Upper lobe of left lung (tissue), 6 donors: ENCODE data around the gene NELFCD. TPM values are rescaled to one million over a fixed set of nuclear protein-coding genes. Genes with fewer than 3 reads are reported as not detected.

Experiments used
- ATAC-seq, 2 donors: fragments of 200-7000 bp; cut with Tn5 transposase; one replicate each; pipeline ENCODE4 v1.9.1; 2022; ENCODE audit warnings: mild to moderate bottlenecking in 2 of 2, moderate library complexity in 2 of 2; ENCODE audit not compliant: low FRiP score in 2 of 2
- DNase-seq, 2 donors: peaks; one replicate each; pipeline ENCODE4 v3.0.0-alpha.2; 2019 to 2020
- H3K27ac ChIP-seq, 4 donors: fragments of 200-600 bp; sonication (generic); one replicate each; pipeline ENCODE4 v1.5.1; 2016 to 2019
- H3K27me3 ChIP-seq, 4 donors: fragments of 200-600 bp; sonication (generic); one replicate each; pipeline ENCODE4 v1.5.1; 2017 to 2019
- H3K36me3 ChIP-seq, 4 donors: fragments of 200-600 bp; sonication (generic); one replicate each; pipeline ENCODE4 v1.5.1; 2016 to 2019
- H3K4me1 ChIP-seq, 4 donors: fragments of 200-600 bp; sonication (generic); one replicate each; pipeline ENCODE4 v1.5.1; 2018 to 2019
- H3K4me3 ChIP-seq, 4 donors: fragments of 200-600 bp; sonication (generic); one replicate each; pipeline ENCODE4 v1.5.1; 2017 to 2019; ENCODE audit warnings: mild to moderate bottlenecking in 2 of 4, moderate library complexity in 1 of 4
- H3K9me3 ChIP-seq, 4 donors: fragments of 200-600 bp; sonication (generic); one replicate each; pipeline ENCODE4 v1.5.1; 2018 to 2019
- CTCF ChIP-seq, 6 experiments: fragments of 450-650 bp in 4 of 6; fragments of 200-600 bp in 2 of 6; sonication (generic) in 2 of 6; IDR thresholded peaks; one replicate each; pipeline ENCODE4 v1.5.1; 2016 to 2019; ENCODE audit warnings: antibody characterized with exemption in 6 of 6
- EP300 ChIP-seq, 4 donors: sonication (generic); formaldehyde crosslinking; IDR thresholded peaks; one replicate each; pipeline ENCODE4 v1.5.1; 2017; ENCODE audit warnings: antibody characterized with exemption in 4 of 4, control low read depth in 2 of 4
- POLR2A ChIP-seq, 4 donors: fragments of 450-650 bp; IDR thresholded peaks; one replicate each; pipeline ENCODE4 v1.5.1; 2016 to 2017; ENCODE audit warnings: antibody characterized with exemption in 4 of 4, mild to moderate bottlenecking in 2 of 4
- POLR2AphosphoS5 ChIP-seq, 2 donors: sonication (generic); formaldehyde crosslinking; IDR thresholded peaks; one replicate each; pipeline ENCODE4 v1.5.1; 2017; ENCODE audit warnings: antibody characterized with exemption in 2 of 2
- WGBS, 2 donors: methylation state at CpG; one replicate each; pipeline ENCODE4 v1.1.5; 2017 to 2018; 5-methylcytosine and 5-hydroxymethylcytosine counted together
- total RNA-seq, 6 donors: library from RNA; depleted of rRNA in 4 of 6; stranded (reverse); fragments of >200 nt in 4 of 6; gene quantifications; one replicate each; pipeline versions ENCODE4 v1.1.0 to v1.2.1, GENCODE V29; 2016 to 2021
- donor health status: DM: no; HTN: no; CAD: no; lungs with moderate emphysema.
- donor health status: DM: no; HTN: yes; CAD: no; lungs with severe emphysema.

NELFCD gene
- total RNA-seq, 6 donors from 2014 or later: 42.3 to 99.5 (median 48.7) TPM

GRCh38 chr20:58985656-58986055 lies 4.6 kb downstream of the NELFCD start:
- DNase-seq (no peak), ATAC-seq (peak in 1 of 2 donors; percentile 72)
- Histone ChIP-seq H3K4me3 (no peak overlapping the region), H3K27me3 (no peaks in the 10 kb centered on the region), H3K4me1 (peaks cover 23 to 29% (median 25%) of the 10 kb centered on the region in 4 donors), H3K9me3 (no peaks in the 10 kb centered on the region), H3K36me3 (peaks cover 18 to 50% (median 40%) of the 10 kb centered on the region in 4 donors), H3K27ac (no peak overlapping the region)
- TF ChIP-seq CTCF (IDR thresholded peaks at IDR 0.05) (no peak), EP300 (IDR thresholded peaks at IDR 0.05) (no peak), POLR2A (IDR thresholded peaks at IDR 0.05) (no peak), POLR2AphosphoS5 (IDR thresholded peaks at IDR 0.05) (no peak)
- 67 to 68% methylated on average over 5 of the region's 5 CpGs for WGBS, 2 donors

- no peak overlapping the region for H3K27ac ChIP-seq
- peaks cover 21 to 58% (median 48%) of the 10 kb centered on the region in 4 donors for H3K36me3 ChIP-seq
Observed at GRCh38 chr20:58986286-58986967, 5.4 kb downstream of the NELFCD start.

GRCh38 chr20:58986968-58987517 lies 6.0 kb downstream of the NELFCD start:
- 87 to 93% methylated on average over 7 to 8 of the region's 8 CpGs for whole genome bisulfite sequencing, 2 donors
- Histone ChIP-seq H3K27ac (no peak overlapping the region), H3K36me3 (peaks cover 27 to 64% (median 53%) of the 10 kb centered on the region in 4 donors)

More at GRCh38 chr20:58986286-58986967, 5.4 kb downstream of the NELFCD start:
- no peak overlapping the region for H3K4me3 ChIP-seq
- WGBS, 2 donors: 84 to 88% methylated on average over 9 of the region's 9 CpGs
- H3K4me1 ChIP-seq: peaks cover 22 to 29% (median 24%) of the 10 kb centered on the region in 4 donors
- no peak for ATAC-seq
- H3K9me3 ChIP-seq: no peaks in the 10 kb centered on the region
- DNase-seq: no peak
- no peak for TF ChIP-seq POLR2A (IDR thresholded peaks at IDR 0.05)
- H3K27me3 ChIP-seq: no peaks in the 10 kb centered on the region

GRCh38 chr20:58987790-58988564 lies 6.9 kb downstream of the NELFCD start:
- peak in 1 of 2 donors; percentile 13 for DNase-seq
- no peak overlapping the region for H3K4me3 ChIP-seq
- no peak overlapping the region for H3K27ac ChIP-seq
- peaks cover 29 to 74% (median 58%) of the 10 kb centered on the region in 4 donors for H3K36me3 ChIP-seq
- 91% methylated on average over 8 to 9 of the region's 9 CpGs for WGBS, 2 donors
- no peaks in the 10 kb centered on the region for H3K27me3 ChIP-seq
- no peak for ATAC-seq
- peaks cover 10 to 21% (median 13%) of the 10 kb centered on the region in 4 donors for H3K4me1 ChIP-seq
- no peaks in the 10 kb centered on the region for H3K9me3 ChIP-seq
- TF ChIP-seq POLR2AphosphoS5 (IDR thresholded peaks at IDR 0.05): no peak
- TF ChIP-seq POLR2A (IDR thresholded peaks at IDR 0.05): no peak

More at GRCh38 chr20:58986968-58987517, 6.0 kb downstream of the NELFCD start:
- no peak for DNase-seq
- no peak overlapping the region for H3K4me3 ChIP-seq
- H3K9me3 ChIP-seq: no peaks in the 10 kb centered on the region
- TF ChIP-seq CTCF (IDR thresholded peaks at IDR 0.05) (no peak), POLR2AphosphoS5 (IDR thresholded peaks at IDR 0.05) (no peak), POLR2A (IDR thresholded peaks at IDR 0.05) (no peak), EP300 (IDR thresholded peaks at IDR 0.05) (no peak)
- no peaks in the 10 kb centered on the region for H3K27me3 ChIP-seq
- no peak for ATAC-seq
- peaks cover 17 to 29% (median 20%) of the 10 kb centered on the region in 4 donors for H3K4me1 ChIP-seq

- H3K4me3 ChIP-seq: no peak overlapping the region
- H3K27ac ChIP-seq: no peak overlapping the region
- peaks cover 33 to 79% (median 63%) of the 10 kb centered on the region in 4 donors for H3K36me3 ChIP-seq
- ATAC-seq: no peak
- H3K27me3 ChIP-seq: no peaks in the 10 kb centered on the region
- peaks cover 7 to 17% (median 11%) of the 10 kb centered on the region in 4 donors for H3K4me1 ChIP-seq
- TF ChIP-seq CTCF (IDR thresholded peaks at IDR 0.05): no peak
- TF ChIP-seq POLR2AphosphoS5 (IDR thresholded peaks at IDR 0.05): no peak
- no peak for TF ChIP-seq EP300 (IDR thresholded peaks at IDR 0.05)
- TF ChIP-seq POLR2A (IDR thresholded peaks at IDR 0.05): no peak
- no peaks in the 10 kb centered on the region for H3K9me3 ChIP-seq
- peak in 1 of 2 donors; percentile 1 for DNase-seq
- 92 to 94% methylated on average over 6 of the region's 6 CpGs for WGBS, 2 donors
Observed at GRCh38 chr20:58988565-58988882, 7.5 kb downstream of the NELFCD start.
